HCT116 (cell line): ENCODE measurements around the gene SKA2. TPM values are rescaled to one million over a fixed set of nuclear protein-coding genes. Genes with fewer than 3 reads are reported as not detected.

Source experiments
- ATAC-seq: fragments of 200-7000 bp; cut with Tn5 transposase; 2 replicates; pipeline ENCODE4 v1.9.1; 2020; ENCODE audit warnings: mild to moderate bottlenecking, moderate library complexity
- BruUV-seq: library from RNA; stranded (reverse); fragments of 400-500 nt; replicated peaks from 2 replicates; lab custom pipeline; 2021; lab: Mats Ljungman, UMichigan
- CTCF ChIA-PET: fragments of 300-600 bp; sonication (Branson Sonifier 250); formaldehyde crosslinking; loops from one replicate; lab custom pipeline; 2021; ENCODE audit warnings: antibody characterized with exemption; lab: Charles Lee
- POLR2A ChIA-PET: fragments of 300-600, 350-600 bp; sonication (Branson Sonifier 250); formaldehyde crosslinking; loops from one replicate; lab custom pipeline; 2021; ENCODE audit warnings: antibody characterized with exemption; lab: Charles Lee
- RAD21 ChIA-PET, 2 experiments: fragments of 300-600 bp; sonication (Branson Sonifier 250); formaldehyde crosslinking; loops; one replicate each; lab custom pipeline; 2023; ENCODE audit warnings: low total read pairs in 2 of 2; ENCODE audit not compliant: uncharacterized antibody in 2 of 2, unreplicated experiment in 2 of 2, low non-redundant PET in 1 of 2; lab: Charles Lee
- DNase-seq: peaks from one replicate; pipeline ENCODE4 v3.0.0-alpha.2; 2010; ENCODE audit warnings: low read depth, low spot score
- H2AFZ ChIP-seq: fragments of 200-600 bp; shearing (Covaris generic), sonication (generic); 2 replicates; pipeline ENCODE4 v1.6.1; 2017; ENCODE audit warnings: low read depth, mixed run types, mixed read lengths, antibody characterized with exemption, low read length; ENCODE audit not compliant: poor library complexity, severe bottlenecking
- H3K27ac ChIP-seq: 2 replicates; pipeline ENCODE4 v1.5.1; 2012; ENCODE audit warnings: low read depth, low read length
- H3K27me3 ChIP-seq: fragments of 200-600 bp; sonication (generic); 2 replicates; pipeline ENCODE4 v1.6.1; 2016; ENCODE audit warnings: mixed run types, low read length, mixed read lengths; ENCODE audit not compliant: insufficient read depth
- H3K36me3 ChIP-seq, 2 experiments: fragments of 200-500 bp in 1 of 2; fragments of 200-600 bp in 1 of 2; sonication (Bioruptor generic) in 1 of 2; sonication (generic) in 1 of 2; 2 replicates each; pipeline versions ENCODE4 v1.5.1 to v1.6.1; 2014 to 2016; ENCODE audit warnings: low read length in 2 of 2, inconsistent platforms in 1 of 2, mixed read lengths in 1 of 2, mixed run types in 1 of 2; ENCODE audit not compliant: insufficient read depth in 2 of 2, control insufficient read depth in 1 of 2
- H3K4me1 ChIP-seq, 2 experiments: fragments of 200-600 bp in 1 of 2; sonication (generic) in 1 of 2; 2 replicates each; pipeline versions ENCODE4 v1.5.1 to v1.6.1; 2012 to 2017; ENCODE audit warnings: low read length in 2 of 2, inconsistent platforms in 1 of 2, mild to moderate bottlenecking in 1 of 2, mixed read lengths in 1 of 2, mixed run types in 1 of 2, moderate library complexity in 1 of 2; ENCODE audit not compliant: insufficient read depth in 2 of 2, control insufficient read depth in 1 of 2
- H3K4me2 ChIP-seq: fragments of 200-600 bp; sonication (generic); 2 replicates; pipeline ENCODE4 v1.6.1; 2017; ENCODE audit warnings: mixed run types, low read length, mixed read lengths
- H3K4me3 ChIP-seq, 2 experiments: fragments of 200-600 bp in 1 of 2; sonication (generic) in 1 of 2; replicated peaks in 1 of 2; 2 replicates each; pipeline ENCODE4 v1.5.1; 2011 to 2016; ENCODE audit warnings: low read length in 2 of 2, control low read depth in 1 of 2, low read depth in 1 of 2, mild to moderate bottlenecking in 1 of 2, mixed read lengths in 1 of 2, mixed run types in 1 of 2
- H3K79me2 ChIP-seq: fragments of 200-600 bp; sonication (generic); 2 replicates; pipeline ENCODE4 v1.6.1; 2017; ENCODE audit warnings: mild to moderate bottlenecking, mixed run types, low read length, moderate library complexity, mixed read lengths; ENCODE audit not compliant: insufficient read depth
- H3K9ac ChIP-seq: fragments of 200-600 bp; sonication (generic); 2 replicates; pipeline ENCODE4 v1.6.1; 2016; ENCODE audit warnings: low read length, mixed read lengths
- H3K9me2 ChIP-seq: fragments of 200-600 bp; sonication (generic), shearing (Covaris generic); 2 replicates; pipeline ENCODE4 v1.6.1; 2017; ENCODE audit warnings: mixed run types, mild to moderate bottlenecking, moderate library complexity; ENCODE audit not compliant: insufficient read depth
- H3K9me3 ChIP-seq, 2 experiments: fragments of 200-500 bp in 1 of 2; fragments of 200-600 bp in 1 of 2; sonication (Bioruptor generic) in 1 of 2; sonication (generic) in 1 of 2; 2 replicates each; pipeline ENCODE4 v1.6.1; 2014 to 2017; ENCODE audit warnings: low read length in 2 of 2, mixed read lengths in 2 of 2, inconsistent platforms in 1 of 2, low read depth in 1 of 2, mild to moderate bottlenecking in 1 of 2, mixed run types in 1 of 2, moderate library complexity in 1 of 2; ENCODE audit not compliant: control insufficient read depth in 1 of 2, insufficient read depth in 1 of 2
- H4K20me1 ChIP-seq: fragments of 200-600 bp; sonication (generic), shearing (Covaris generic); 2 replicates; pipeline ENCODE4 v1.6.1; 2017; ENCODE audit warnings: mixed run types, mild to moderate bottlenecking, moderate library complexity; ENCODE audit not compliant: insufficient read depth
- CEBPB ChIP-seq: IDR thresholded peaks from 2 replicates; pipeline ENCODE4 v1.6.1; 2012; ENCODE audit warnings: low read depth
- CTCF ChIP-seq, 3 experiments: fragments of 200-600 bp in 1 of 3; sonication (generic) in 1 of 3; IDR thresholded peaks in 2 of 3; conservative IDR thresholded peaks in 1 of 3; 2 replicates each; pipeline ENCODE4 v1.5.1; 2012 to 2017; ENCODE audit warnings: low read depth in 2 of 3, low read length in 2 of 3, antibody characterized with exemption in 1 of 3, borderline replicate concordance in 1 of 3, control low read depth in 1 of 3, mild to moderate bottlenecking in 1 of 3, mixed read lengths in 1 of 3, mixed run types in 1 of 3, moderate library complexity in 1 of 3; ENCODE audit not compliant: insufficient read depth in 1 of 3
- EGR1 ChIP-seq: IDR thresholded peaks from 2 replicates; pipeline ENCODE4 v1.6.1; 2012; ENCODE audit warnings: low read depth
- ELF1 ChIP-seq: IDR thresholded peaks from 2 replicates; pipeline ENCODE4 v1.6.1; 2012; ENCODE audit warnings: low read depth, borderline replicate concordance
- EZH2 ChIP-seq: fragments of 200-600 bp; sonication (generic); IDR thresholded peaks from 2 replicates; pipeline ENCODE4 v1.6.1; 2017; ENCODE audit warnings: antibody characterized with exemption, mixed run types
- FOSL1 ChIP-seq: IDR thresholded peaks from 2 replicates; pipeline ENCODE4 v1.6.1; 2012; ENCODE audit warnings: low read depth
- JUND ChIP-seq: IDR thresholded peaks from 2 replicates; pipeline ENCODE4 v1.6.1; 2012
- POLR2A ChIP-seq: IDR thresholded peaks from 2 replicates; pipeline ENCODE4 v1.7.0; 2011; ENCODE audit warnings: borderline replicate concordance; ENCODE audit not compliant: insufficient read depth, insufficient read length; ENCODE audit errors: extremely low read depth
- POLR2AphosphoS5 ChIP-seq: IDR thresholded peaks from 2 replicates; pipeline ENCODE4 v1.6.1; 2011; ENCODE audit warnings: mild to moderate bottlenecking, low read depth, low read length, moderate library complexity
- RAD21 ChIP-seq: IDR thresholded peaks from 2 replicates; pipeline ENCODE4 v1.6.1; 2012; ENCODE audit warnings: low read depth, mild to moderate bottlenecking
- SIN3A ChIP-seq: IDR thresholded peaks from 2 replicates; pipeline ENCODE4 v1.6.1; 2012; ENCODE audit warnings: low read depth
- YY1 ChIP-seq: IDR thresholded peaks from 2 replicates; pipeline ENCODE4 v1.6.1; 2011; ENCODE audit warnings: low read length, low read depth, moderate library complexity, mild to moderate bottlenecking; ENCODE audit not compliant: insufficient replicate concordance; ENCODE audit errors: extremely low read depth
- ZFX ChIP-seq: fragments of 450-650 bp; IDR thresholded peaks from 2 replicates; pipeline ENCODE4 v1.6.1; 2017
- intact Hi-C: fragments of 100-400 bp; cut with micrococcal nuclease; formaldehyde crosslinking; loops from 2 replicates; pipeline ENCODE4 v1.10.0; 2022
- total RNA-seq: library from RNA; stranded (reverse); gene quantifications from one replicate; pipeline ENCODE4 v1.2.1, GENCODE V29; 2021; ENCODE audit not compliant: unreplicated experiment
- TF ChIP-seq, protein P1 (sequence below): IDR thresholded peaks from 2 replicates; pipeline ENCODE4 v1.6.1; 2012

SKA2 gene
- total RNA-seq, 1 experiment from 2014 or later: 72.8 TPM

- peaks cover 18 to 20% of the 10 kb centered on the region in 2 experiments for H3K36me3 ChIP-seq
- H3K9me2 ChIP-seq: no peaks in the 10 kb centered on the region
- no peak overlapping the region for H3K4me2 ChIP-seq
- H3K4me3 ChIP-seq: no peak overlapping the region
- no peak overlapping the region for H3K9ac ChIP-seq
- no peaks in the 10 kb centered on the region for H3K4me1 ChIP-seq
- H3K9me3 ChIP-seq: no peaks in the 10 kb centered on the region
- no peaks in the 10 kb centered on the region for H3K27me3 ChIP-seq
- H2AFZ ChIP-seq: no peak overlapping the region
- no TSS peak for BruUV-seq
- CTCF ChIA-PET: interaction anchor here (0.6 kb wide), 1 partner anchor 47 kb away, joined by 3 read pairs; no protein-coding TSS in a partner anchor
- H4K20me1 ChIP-seq: no peaks in the 10 kb centered on the region
- no peak for ATAC-seq
- POLR2A ChIA-PET: no interaction called here
- intact Hi-C loops: no loop called here
- RAD21 ChIA-PET: no interaction called here
- H3K27ac ChIP-seq: no peak overlapping the region
- DNase-seq: no peak
- TF ChIP-seq RAD21: no peak
- TF ChIP-seq SIN3A: no peak
- TF ChIP-seq CEBPB: no peak
- TF ChIP-seq EZH2: no peak
- TF ChIP-seq POLR2A: no peak
- TF ChIP-seq FOSL1: no peak
- TF ChIP-seq JUND: no peak
- TF ChIP-seq, protein P1, sequence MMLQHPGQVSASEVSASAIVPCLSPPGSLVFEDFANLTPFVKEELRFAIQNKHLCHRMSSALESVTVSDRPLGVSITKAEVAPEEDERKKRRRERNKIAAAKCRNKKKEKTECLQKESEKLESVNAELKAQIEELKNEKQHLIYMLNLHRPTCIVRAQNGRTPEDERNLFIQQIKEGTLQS: no peak
- no peak for TF ChIP-seq ZFX
- TF ChIP-seq EGR1: no peak
- no peak for TF ChIP-seq ELF1
- TF ChIP-seq CTCF (IDR thresholded peaks at IDR 0.05 in 2 of 3, conservative IDR thresholded peaks at IDR 0.05 in 1 of 3; ENCODE audit: borderline replicate concordance in 1 of 3, insufficient read depth in 1 of 3, low read depth in 2 of 3, low read length in 2 of 3): no peak
- no peak for TF ChIP-seq POLR2AphosphoS5
- TF ChIP-seq YY1: no peak
- no peaks in the 10 kb centered on the region for H3K79me2 ChIP-seq
Measured at GRCh38 chr17:59185997-59186396, 31.0 kb upstream of the SKA2 start.
